Measurements from ENCODE around the gene MYL2. TPM values are rescaled to one million over a fixed set of nuclear protein-coding genes. Genes with fewer than 3 reads are reported as not detected.
"Not testable (repeated sequence)": the region's sequence is repeated elsewhere in the genome, so short reads cannot be mapped to it uniquely, and the experiment has no call there.

The MYL2 gene
- total and polyA plus RNA-seq, 4 donors = 0.65 to 1.7 TPM; not detected in 2

- peaks cover 0 to 7% (median 0%) of the 10 kb centered on the region in 4 donors for H3K9me3 ChIP-seq (ENCODE audit: control insufficient read depth in 4 of 4, insufficient read depth in 3 of 4, low read length in 3 of 4)
- 84 to 87% methylated on average over 2 of the region's 2 CpGs for whole genome bisulfite sequencing, 2 donors
- no peak overlapping the region for H3K27ac ChIP-seq (ENCODE audit: low read depth in 1 of 2, low read length in 1 of 2)
- H3K36me3 ChIP-seq (ENCODE audit: control insufficient read depth in 4 of 4, insufficient read depth in 4 of 4, low read length in 4 of 4) = no peaks in the 10 kb centered on the region
- H3K9ac ChIP-seq (ENCODE audit: insufficient read depth in 1 of 2, low read length in 2 of 2) = no peak overlapping the region
- DNase-seq = no peak
- no peaks in the 10 kb centered on the region for H3K4me1 ChIP-seq (ENCODE audit: control insufficient read depth in 5 of 5, insufficient read depth in 5 of 5, low read length in 5 of 5)
- H3K27me3 ChIP-seq (ENCODE audit: control insufficient read depth in 3 of 3, insufficient read depth in 3 of 3, low read length in 2 of 3) = peaks cover 0 to 2% (median 1%) of the 10 kb centered on the region in 3 donors
- no peak for TF ChIP-seq CTCF (IDR thresholded peaks at IDR 0.05; ENCODE audit: control extremely low read depth, extremely low read depth)
- no peak overlapping the region for H3K4me3 ChIP-seq
- no peak for ATAC-seq (ENCODE audit: insufficient read depth, low FRiP score)
Measured at GRCh38 chr12:110960795-110961194, 40.4 kb upstream of the MYL2 start.

GRCh38 chr12:110957652-110958051 lies 37.3 kb upstream of the MYL2 start:
- Histone ChIP-seq H3K36me3 (ENCODE audit: control insufficient read depth in 4 of 4, insufficient read depth in 4 of 4, low read length in 4 of 4) (no peaks in the 10 kb centered on the region), H3K27ac (ENCODE audit: low read depth in 1 of 2, low read length in 1 of 2) (no peak overlapping the region), H3K4me1 (ENCODE audit: control insufficient read depth in 5 of 5, insufficient read depth in 5 of 5, low read length in 5 of 5) (no peaks in the 10 kb centered on the region), H3K9ac (ENCODE audit: insufficient read depth in 1 of 2, low read length in 2 of 2) (no peak overlapping the region), H3K4me3 (no peak overlapping the region), H3K27me3 (ENCODE audit: control insufficient read depth in 3 of 3, insufficient read depth in 3 of 3, low read length in 2 of 3) (peaks cover 0 to 4% (median 0%) of the 10 kb centered on the region in 3 donors), H3K9me3 (ENCODE audit: control insufficient read depth in 4 of 4, insufficient read depth in 3 of 4, low read length in 3 of 4) (peaks cover 0 to 12% (median 0%) of the 10 kb centered on the region in 4 donors)
- WGBS, 2 donors = 89% methylated on average over 9 of the region's 9 CpGs
- ATAC-seq (ENCODE audit: insufficient read depth, low FRiP score) = no peak
- TF ChIP-seq CTCF (IDR thresholded peaks at IDR 0.05; ENCODE audit: control extremely low read depth, extremely low read depth) = no peak
- no peak for DNase-seq

GRCh38 chr12:110957159-110957558 lies 36.8 kb upstream of the MYL2 start:
- H3K9me3 ChIP-seq (ENCODE audit: control insufficient read depth in 4 of 4, insufficient read depth in 3 of 4, low read length in 3 of 4) = peaks cover 0 to 12% (median 0%) of the 10 kb centered on the region in 4 donors

GRCh38 chr12:110950867-110951266 lies 30.5 kb upstream of the MYL2 start:
- not testable (repeated sequence) for H3K27me3 ChIP-seq (ENCODE audit: control insufficient read depth in 3 of 3, insufficient read depth in 3 of 3, low read length in 2 of 3); DNase-seq; H3K4me1 ChIP-seq (ENCODE audit: control insufficient read depth in 5 of 5, insufficient read depth in 5 of 5, low read length in 5 of 5); ATAC-seq (ENCODE audit: insufficient read depth, low FRiP score); H3K9ac ChIP-seq (ENCODE audit: insufficient read depth in 1 of 2, low read length in 2 of 2); H3K4me3 ChIP-seq; H3K9me3 ChIP-seq (ENCODE audit: control insufficient read depth in 4 of 4, insufficient read depth in 3 of 4, low read length in 3 of 4); H3K36me3 ChIP-seq (ENCODE audit: control insufficient read depth in 4 of 4, insufficient read depth in 4 of 4, low read length in 4 of 4); H3K27ac ChIP-seq (ENCODE audit: low read depth in 1 of 2, low read length in 1 of 2)
- 96 to 97% methylated on average over 22 to 24 of the region's 31 CpGs for WGBS, 2 donors

More at GRCh38 chr12:110957159-110957558, 36.8 kb upstream of the MYL2 start:
- no peak for ATAC-seq (ENCODE audit: insufficient read depth, low FRiP score)
- DNase-seq = no peak
- H3K9ac ChIP-seq (ENCODE audit: insufficient read depth in 1 of 2, low read length in 2 of 2) = no peak overlapping the region
- no peaks in the 10 kb centered on the region for H3K36me3 ChIP-seq (ENCODE audit: control insufficient read depth in 4 of 4, insufficient read depth in 4 of 4, low read length in 4 of 4)
- TF ChIP-seq CTCF (IDR thresholded peaks at IDR 0.05; ENCODE audit: control extremely low read depth, extremely low read depth) = no peak
- no peaks in the 10 kb centered on the region for H3K4me1 ChIP-seq (ENCODE audit: control insufficient read depth in 5 of 5, insufficient read depth in 5 of 5, low read length in 5 of 5)
- WGBS, 2 donors = 93 to 94% methylated on average over 10 of the region's 10 CpGs
- no peak overlapping the region for H3K27ac ChIP-seq (ENCODE audit: low read depth in 1 of 2, low read length in 1 of 2)
- no peak overlapping the region for H3K4me3 ChIP-seq
- peaks cover 0 to 4% (median 0%) of the 10 kb centered on the region in 3 donors for H3K27me3 ChIP-seq (ENCODE audit: control insufficient read depth in 3 of 3, insufficient read depth in 3 of 3, low read length in 2 of 3)

GRCh38 chr12:110950466-110950865 lies 30.1 kb upstream of the MYL2 start:
- not testable (repeated sequence) for H3K36me3 ChIP-seq (ENCODE audit: control insufficient read depth in 4 of 4, insufficient read depth in 4 of 4, low read length in 4 of 4); H3K4me3 ChIP-seq; H3K9ac ChIP-seq (ENCODE audit: insufficient read depth in 1 of 2, low read length in 2 of 2); ATAC-seq (ENCODE audit: insufficient read depth, low FRiP score); H3K4me1 ChIP-seq (ENCODE audit: control insufficient read depth in 5 of 5, insufficient read depth in 5 of 5, low read length in 5 of 5); H3K27ac ChIP-seq (ENCODE audit: low read depth in 1 of 2, low read length in 1 of 2); DNase-seq; H3K27me3 ChIP-seq (ENCODE audit: control insufficient read depth in 3 of 3, insufficient read depth in 3 of 3, low read length in 2 of 3)
- peaks cover 0 to 12% (median 11%) of the 10 kb centered on the region in 4 donors for H3K9me3 ChIP-seq (ENCODE audit: control insufficient read depth in 4 of 4, insufficient read depth in 3 of 4, low read length in 3 of 4)
- WGBS, 2 donors = 96% methylated on average over 28 of the region's 31 CpGs

Data from lung (tissue), 12 donors.